Endometrium (tissue), 2 donors: Measurements from ENCODE around the gene SLC51B.
"Not testable (repeated sequence)": the region's sequence is repeated elsewhere in the genome, so short reads cannot be mapped to it uniquely, and the experiment has no call there.

Source experiments
- FAIRE-seq: peaks from 2 replicates; lab custom pipeline; 2012; peaks lifted over from hg19 to GRCh38; lab: Jason Lieb, UNC
- donor health status: control.
- donor health status: control.

The SLC51B gene

GRCh38 chr15:65066635-65067316, 21.6 kb downstream of the SLC51B start:
- no peak for FAIRE-seq

GRCh38 chr15:65067317-65067644, 22.1 kb downstream of the SLC51B start:
- no peak for FAIRE-seq

DNA sequence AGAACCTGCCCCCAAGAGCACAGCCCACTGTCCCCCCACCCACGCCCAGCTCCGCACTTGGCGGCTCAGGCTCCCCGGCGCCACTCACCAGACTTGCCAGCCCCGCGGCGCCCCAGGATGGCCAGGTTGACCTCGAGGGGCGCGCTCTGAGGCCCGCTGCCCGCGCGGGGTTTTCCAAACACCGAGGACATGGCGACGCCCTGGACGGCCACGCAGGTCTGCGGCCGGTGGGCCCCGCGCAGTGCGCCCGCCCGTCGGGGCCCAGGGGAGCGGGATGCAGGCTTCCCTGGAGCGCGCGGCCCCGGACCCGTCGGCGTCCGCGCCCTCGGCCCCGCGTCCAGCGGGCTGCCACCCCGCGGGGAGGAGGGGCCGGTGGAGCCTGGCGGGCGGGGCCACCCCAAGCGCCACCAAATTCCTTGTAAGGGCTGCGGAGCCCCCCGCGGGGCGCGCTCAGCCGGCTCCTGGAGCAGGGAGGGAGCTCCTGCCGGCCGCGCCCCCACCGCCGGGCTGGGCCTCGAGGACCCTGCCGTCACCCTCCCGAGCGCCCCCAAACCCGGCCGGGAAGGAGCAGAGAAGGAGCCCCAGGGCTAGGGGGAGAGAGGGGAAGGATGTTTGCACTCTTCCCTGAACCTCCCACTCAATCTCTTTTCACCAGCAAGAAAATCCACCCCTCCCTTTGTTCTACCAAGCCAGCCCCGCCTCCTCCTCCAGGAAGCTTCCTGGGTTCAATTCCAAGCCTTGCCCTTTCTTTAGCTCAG, 22.6 kb downstream of the SLC51B start, which contains the start of gene RASL12:
Gene RASL12, minus strand, starts transcription at position 347 of the 758 bp plus-strand sequence. Its CDS starts 156 bp downstream, at position 191.
- no peak for FAIRE-seq

DNA sequence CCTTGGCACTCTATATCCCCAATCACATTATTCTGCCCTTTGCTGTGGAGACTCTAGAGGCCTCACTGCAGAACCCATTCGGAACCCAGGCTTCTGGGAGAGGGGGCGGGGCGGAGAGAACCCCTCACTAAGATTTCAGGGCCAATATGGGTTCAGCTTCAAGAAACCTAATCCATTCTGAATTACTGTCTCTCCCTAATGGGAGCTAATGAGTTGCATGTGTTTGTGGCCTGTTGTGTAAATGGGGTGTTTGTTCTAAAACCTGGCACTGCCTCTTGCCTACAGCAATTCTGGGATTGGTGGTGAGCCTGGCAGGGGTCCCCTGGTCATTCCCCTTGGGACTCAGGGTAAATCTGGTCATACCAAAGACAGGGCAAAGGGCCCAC, 23.2 kb downstream of the SLC51B start:
- FAIRE-seq = no peak

GRCh38 chr15:65069179-65069578, 24.0 kb downstream of the SLC51B start:
- peak; percentile 89 for FAIRE-seq

GRCh38 chr15:65069779-65070546, 24.8 kb downstream of the SLC51B start:
- FAIRE-seq = no peak

- FAIRE-seq = no peak
Measured at GRCh38 chr15:65071381-65071811, 26.2 kb downstream of the SLC51B start.

DNA sequence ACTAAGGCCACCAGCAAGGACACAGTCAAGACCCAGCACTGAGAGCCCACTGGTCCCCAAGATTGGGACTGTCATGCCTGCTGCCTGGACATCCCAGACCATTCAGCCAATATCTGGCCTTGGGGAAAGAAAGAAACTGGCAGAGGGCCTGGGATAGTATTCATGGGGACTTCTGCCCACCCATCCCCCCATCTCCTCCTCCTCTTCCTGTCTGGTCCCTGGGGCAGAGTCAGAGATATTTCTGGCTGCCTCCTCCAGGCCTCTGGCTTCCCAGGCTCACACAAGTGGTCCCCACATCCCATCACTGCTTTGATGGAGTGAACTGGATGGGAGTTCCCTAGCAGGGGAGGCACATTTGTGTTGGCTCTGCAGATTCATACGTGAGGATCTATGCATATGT, 26.8 kb downstream of the SLC51B start:
- no peak for FAIRE-seq

DNA sequence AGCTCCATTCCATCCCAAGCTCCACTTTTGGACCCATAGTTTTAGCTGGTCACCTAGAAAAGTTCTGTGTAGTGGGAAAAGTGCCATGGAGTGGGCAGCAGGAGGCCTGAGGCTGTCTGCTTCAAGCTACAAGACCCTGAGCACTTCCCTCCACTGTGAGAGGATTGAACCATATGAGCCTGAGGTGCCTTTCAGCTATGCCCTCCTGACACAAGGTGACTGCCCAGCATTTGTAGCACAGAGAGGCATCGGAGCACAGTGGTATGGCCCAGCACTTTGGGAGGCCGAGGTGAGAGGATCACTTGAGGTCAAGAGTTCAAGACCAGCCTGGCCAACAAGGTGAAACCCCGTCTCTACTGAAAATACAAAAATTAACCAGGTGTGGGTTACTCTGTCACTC, 27.4 kb downstream of the SLC51B start:
- FAIRE-seq = no peak

DNA sequence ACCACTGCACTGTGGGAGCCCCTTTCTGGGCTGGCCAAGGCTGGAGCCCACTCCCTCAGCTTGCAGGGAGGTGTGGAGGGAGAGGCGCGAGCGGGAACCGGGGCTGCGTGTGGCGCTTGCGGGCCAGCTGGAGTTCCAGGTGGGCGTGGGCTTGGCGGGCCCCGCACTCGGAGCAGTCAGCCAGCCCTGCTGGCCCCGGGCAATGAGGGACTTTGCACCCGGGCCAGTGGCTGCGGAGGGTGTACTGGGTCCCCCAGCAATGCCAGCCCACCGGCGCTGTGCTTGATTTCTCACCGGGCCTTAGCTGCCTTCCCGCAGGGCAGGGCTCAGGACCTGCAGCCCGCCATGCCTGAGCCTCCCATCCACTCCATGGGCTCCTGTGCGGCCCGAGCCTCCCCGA, 29.8 kb downstream of the SLC51B start:
- not testable (repeated sequence) for FAIRE-seq

- not testable (repeated sequence) for FAIRE-seq
Measured at GRCh38 chr15:65075607-65076395, 30.6 kb downstream of the SLC51B start.

- no peak for FAIRE-seq
Measured at GRCh38 chr15:65076486-65077290, 31.5 kb downstream of the SLC51B start, which contains the start of gene KBTBD13. Gene KBTBD13 (plus strand): TSS chr15:65076746. CDS start chr15:65076816, 70 bp downstream.

GRCh38 chr15:65077291-65077980, 32.2 kb downstream of the SLC51B start:
- no peak for FAIRE-seq

- no peak for FAIRE-seq
Measured at GRCh38 chr15:65077981-65078352, 32.8 kb downstream of the SLC51B start.

DNA sequence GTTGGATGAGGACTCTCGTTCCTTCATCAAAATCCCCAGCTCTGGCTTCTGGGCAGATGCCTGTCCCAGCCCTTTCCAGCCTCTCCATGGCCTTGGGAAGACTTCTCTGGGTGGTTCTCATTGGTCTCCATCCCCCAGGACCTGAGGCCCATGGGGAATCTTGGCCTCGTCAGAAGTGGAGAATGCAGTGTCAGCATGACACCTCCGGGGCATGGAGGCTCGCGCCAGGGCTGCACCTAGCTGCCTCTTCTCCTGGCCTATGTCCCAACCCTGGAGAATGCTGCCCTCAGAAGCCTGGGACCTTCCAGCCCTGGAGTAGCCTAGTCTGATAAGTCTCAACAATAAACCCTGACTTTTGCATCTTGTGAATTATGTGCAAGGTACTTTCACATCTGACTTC, 34.4 kb downstream of the SLC51B start:
- no peak for FAIRE-seq

GRCh38 chr15:65081270-65081669, 36.1 kb downstream of the SLC51B start:
- FAIRE-seq = no peak

DNA sequence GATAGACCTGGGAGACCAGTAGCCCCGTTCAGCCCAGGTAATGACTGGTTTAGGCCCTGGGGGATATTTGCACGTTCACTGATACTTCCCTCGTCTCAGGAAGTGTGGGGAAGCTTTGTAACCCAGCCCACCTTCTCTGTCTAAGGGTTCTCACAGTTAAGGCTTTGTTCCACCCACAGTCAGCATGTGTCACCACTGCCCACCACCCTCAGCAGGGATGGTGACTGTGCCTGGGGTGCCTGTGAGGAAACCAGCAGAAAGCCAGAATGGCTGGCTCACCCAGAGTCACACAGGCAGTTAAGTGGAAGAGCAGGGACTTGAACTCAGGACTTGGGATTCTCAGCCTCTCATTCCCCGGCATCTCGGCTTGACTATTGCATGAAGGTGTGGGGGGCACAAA, 36.6 kb downstream of the SLC51B start:
- no peak for FAIRE-seq

DNA sequence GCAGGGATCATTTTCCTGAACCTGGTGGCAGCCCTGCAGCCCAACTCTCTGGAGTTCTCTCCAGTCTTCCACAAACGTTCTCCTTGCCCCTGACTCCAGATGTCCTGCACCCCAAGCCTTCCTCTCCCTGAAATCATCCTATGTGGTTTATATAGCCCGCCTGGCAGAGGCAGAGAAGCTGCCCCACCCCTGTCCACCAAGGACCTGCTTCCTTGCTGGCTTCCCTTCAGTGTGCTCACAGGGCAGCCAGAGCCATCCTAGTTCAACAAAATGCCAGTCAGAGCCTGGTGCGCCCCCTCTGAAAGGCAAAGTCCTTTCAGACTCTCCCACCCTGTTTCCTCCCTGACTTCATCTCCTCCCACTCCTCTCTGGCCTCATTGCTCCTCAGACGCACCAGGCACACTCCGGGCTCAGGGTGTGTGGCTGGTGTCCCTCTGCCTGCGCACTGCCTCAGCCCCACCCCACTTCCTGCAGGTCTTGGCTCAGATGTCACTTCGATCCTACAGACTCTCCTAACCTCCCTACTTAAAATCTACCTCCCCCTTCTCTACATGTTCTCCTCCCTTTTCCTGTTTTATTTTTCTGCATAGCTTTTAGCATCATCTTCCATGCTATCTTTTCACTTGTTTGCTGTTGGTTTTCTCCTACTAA, 37.2 kb downstream of the SLC51B start:
- FAIRE-seq = no peak

- no peak for FAIRE-seq
Measured at GRCh38 chr15:65083262-65083701, 38.1 kb downstream of the SLC51B start.
